ENCODE measurements around the gene RPTOR.
"Not testable (repeated sequence)": the region's sequence is repeated elsewhere in the genome, so short reads cannot be mapped to it uniquely, and the experiment has no call there.

Gene RPTOR

DNA sequence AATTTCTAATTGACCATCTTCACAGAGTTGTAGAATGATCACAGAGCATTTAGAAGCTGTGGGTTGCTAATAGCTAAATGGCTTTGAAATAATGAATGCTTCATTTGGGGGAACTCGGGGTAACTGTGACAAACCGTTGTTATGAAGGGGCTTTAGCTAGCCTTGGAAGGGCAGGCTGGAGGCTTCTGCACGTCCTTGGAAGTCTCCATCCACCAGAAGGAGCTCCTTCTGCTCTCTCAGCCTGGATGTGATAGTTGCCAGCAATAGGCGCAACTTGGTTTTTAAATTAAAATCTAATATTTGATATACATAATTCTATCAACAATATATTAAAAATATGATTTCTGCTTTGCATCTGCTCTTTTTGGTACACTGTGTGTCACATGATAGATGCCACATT is 200.5 kb downstream of the RPTOR start:
- no peak for DNase-seq (ENCODE audit: low read depth)

DNA sequence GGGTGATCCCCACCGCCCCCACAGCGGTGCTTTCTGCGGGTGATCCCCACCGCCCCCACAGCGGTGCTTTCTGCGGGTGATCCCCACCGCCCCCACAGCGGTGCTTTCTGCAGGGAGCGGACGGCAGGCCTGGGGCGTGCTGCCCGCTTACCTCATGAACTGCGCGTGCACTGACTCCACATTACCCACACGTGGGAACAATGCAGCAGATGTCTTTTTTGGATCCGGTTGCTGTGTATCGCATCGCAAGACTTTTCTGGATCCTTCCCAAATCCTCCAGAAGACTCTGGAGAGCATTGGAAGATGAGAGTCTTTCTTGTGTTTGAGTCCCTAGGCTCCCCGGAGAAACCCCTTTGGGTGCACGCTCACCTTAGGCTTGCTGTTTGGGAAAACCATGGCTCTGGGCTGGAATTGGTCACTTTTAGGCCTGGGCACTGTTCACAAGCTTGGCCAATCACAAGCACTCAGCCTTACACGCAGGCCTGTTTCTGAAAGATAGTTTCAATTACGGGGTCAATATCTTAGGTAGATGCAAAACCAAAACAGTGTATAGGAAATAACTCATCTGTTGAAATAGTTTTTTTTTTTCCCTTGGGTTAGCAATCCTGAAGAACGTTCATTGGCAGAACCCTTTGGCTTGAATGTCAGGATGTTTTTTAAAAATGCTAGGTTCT is 201.8 kb downstream of the RPTOR start:
- no peak for DNase-seq (ENCODE audit: low read depth)

DNA sequence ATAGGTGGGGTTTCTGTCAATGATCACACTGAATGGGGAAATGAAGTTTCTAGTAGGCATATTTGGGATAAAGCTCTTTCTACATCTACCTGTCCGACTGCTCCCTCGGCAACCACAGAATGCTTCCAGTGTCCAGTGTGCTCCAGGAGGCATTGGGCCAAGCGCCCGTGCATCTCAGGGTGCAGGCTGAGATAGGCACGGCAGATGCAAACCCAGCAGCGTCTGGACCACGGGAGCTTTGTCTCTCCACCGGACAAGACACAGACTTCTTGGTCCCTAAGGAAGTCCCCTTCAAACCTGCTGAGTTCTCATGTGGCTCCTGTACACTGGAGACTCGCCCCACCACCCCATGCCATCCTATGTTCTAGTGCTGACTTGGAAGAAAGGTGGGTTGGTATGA is 202.8 kb downstream of the RPTOR start:
- no peak for DNase-seq (ENCODE audit: low read depth)

DNA sequence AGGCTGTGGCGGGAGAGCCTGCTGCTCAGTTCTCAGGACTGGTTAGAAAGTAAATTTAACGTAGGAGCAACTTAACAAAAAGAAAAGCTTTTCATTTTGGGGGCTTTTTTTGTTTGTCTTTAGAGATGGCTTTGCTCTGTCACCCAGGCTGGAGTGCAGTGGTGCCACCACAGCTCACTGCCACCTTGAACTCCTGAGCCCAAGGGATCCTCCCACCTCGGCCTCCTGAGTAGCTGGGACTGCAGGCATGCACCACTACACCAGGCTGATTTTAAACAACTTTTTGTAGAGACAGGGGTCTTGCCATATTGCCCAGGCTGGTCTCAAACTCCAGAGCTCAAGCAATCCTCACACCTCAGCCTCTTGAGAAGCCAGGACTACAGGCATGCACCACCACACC is 205.0 kb downstream of the RPTOR start:
- no peak for DNase-seq (ENCODE audit: low read depth)

DNA sequence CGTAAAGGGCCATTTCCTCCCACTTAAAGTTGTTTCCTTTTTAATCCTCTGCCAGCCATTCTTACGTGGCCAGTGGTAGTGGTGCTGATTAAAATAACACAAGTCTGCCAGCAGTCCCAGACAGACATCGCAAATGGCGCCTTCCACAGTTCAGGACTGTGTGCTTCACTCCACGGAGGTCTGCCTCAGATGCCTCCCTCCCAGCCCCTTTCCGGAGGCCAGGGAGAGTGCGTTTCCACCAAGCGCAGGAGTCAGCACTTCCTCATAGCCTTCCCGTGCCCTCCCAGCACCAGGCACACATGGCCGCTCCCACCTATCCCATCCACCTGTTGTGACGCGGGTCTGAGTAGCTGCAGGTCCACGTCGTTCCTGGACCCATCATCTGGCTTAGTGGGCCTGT is 205.6 kb downstream of the RPTOR start:
- no peak for DNase-seq (ENCODE audit: low read depth)

DNA sequence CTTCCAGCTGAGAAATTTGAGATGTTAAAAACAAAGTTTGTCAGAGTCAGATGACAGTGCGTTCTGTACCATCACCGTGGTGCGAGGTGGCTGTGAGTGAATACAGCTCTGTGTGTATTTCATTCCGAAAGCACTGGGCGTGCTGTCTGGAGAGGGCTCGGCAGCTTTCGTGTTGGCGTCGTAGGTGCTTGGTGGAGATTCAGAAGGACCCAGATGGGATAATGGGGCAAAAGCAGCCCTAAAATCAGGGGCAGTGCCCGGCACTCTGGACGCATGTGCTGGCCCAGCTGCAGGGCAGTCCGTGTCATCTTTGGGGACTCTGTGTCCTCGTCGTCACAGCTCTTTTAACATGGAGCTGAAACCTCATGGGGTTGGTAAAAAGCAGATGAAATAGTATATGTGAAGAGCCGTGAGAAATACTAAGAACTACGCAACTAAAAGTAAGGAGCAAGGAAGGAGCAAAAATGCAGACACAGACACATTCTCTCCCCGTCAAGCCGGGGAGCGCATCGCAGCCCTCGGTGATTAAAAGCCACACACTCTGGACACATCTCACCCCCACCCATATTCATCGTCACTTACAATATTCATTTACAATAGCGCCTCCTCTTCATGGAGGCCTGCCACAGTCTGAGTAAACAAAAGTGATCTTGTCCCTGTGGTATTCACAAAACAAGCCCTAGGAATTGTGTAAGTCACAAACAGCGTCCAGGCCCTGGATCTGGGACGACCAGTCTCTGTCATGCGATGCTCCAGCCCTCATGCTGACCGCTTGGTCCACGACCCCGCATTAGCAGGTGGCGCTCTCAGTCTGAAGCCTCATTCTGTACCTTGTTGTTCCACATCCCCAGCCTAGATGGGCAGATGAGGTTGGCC is 206.7 kb downstream of the RPTOR start:
- DNase-seq (ENCODE audit: low read depth) = no peak

DNA sequence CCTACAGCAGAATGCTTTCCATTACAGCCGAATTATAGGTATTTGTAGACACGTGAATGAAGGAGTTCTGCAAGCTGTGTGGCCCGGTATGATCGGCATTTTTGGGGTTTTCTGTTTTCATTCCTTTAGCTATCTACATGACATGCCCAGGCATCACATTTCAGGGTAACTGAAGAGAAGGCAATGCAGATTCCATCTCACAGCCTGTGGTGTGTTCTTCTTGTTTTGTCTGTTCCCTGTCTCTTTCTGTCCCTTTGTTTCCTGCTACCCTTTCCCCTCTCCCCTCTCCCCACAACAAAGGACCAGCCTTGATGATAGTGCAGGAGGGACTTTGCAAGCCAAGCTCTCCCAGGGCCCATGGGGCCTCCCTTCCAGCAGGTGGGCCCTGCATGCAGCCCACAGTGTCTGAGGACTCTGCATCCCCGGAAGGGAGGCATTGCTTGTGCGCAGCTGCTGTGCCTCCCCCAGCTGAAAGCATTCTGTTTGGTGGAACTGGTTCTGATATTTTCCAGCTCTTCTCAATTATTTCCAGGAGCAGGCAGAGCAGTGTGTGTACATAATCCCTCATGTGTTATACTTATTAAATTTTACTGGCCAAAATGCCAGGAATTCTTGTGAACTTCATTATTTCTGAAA is 207.4 kb downstream of the RPTOR start:
- DNase-seq (ENCODE audit: low read depth) = no peak

DNA sequence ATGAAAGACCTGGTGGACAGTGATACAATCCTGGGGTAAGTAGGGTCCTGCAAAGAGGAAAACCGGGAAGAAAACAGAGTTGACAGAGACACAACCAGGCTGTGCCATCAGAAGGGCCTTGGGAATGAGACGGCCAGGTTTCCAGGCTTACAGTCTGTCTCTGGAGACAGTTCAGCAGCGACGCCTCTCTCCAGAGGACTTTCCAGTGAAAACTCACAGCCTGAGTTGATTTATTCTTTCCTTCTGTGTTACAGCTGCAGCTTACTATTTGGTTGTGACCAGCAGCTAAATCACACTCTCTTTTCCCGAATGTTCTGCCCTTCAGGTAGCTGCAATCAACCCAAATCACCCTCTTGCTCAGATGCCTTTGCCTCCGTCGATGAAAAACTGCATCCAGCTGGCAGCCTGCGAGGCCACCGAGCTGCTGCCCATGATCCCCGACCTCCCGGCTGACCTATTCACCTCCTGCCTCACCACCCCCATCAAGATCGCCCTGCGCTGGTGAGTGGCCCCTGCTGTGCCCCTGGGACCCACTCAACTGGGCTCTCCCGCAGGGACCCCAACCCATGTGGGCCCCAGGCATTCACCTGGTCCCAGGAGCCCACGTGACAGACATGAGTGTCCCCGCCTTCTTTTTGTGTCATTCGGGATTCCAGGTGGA is 209.2 kb downstream of the RPTOR start:
- DNase-seq (ENCODE audit: low read depth) = no peak

DNA sequence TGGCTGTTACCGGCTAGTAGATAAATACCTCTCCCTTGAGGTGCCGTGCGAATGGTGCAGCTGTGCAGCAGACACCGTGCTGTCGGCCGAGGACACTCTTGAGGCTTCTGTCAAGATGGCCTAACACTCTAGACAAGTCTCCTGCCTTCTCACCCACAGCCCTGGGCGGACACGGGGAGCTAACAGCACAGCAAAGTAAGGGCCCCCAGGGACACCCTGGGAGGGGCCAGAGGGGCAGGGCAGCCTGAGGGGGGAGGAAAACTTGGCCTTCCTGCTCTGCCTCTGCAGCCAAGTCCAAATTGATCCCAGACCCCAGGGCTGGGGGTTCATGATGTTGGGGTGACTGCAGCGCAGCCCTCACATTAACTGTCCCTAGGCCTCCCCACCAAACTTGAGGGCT is 210.2 kb downstream of the RPTOR start:
- DNase-seq (ENCODE audit: low read depth) = no peak

DNA sequence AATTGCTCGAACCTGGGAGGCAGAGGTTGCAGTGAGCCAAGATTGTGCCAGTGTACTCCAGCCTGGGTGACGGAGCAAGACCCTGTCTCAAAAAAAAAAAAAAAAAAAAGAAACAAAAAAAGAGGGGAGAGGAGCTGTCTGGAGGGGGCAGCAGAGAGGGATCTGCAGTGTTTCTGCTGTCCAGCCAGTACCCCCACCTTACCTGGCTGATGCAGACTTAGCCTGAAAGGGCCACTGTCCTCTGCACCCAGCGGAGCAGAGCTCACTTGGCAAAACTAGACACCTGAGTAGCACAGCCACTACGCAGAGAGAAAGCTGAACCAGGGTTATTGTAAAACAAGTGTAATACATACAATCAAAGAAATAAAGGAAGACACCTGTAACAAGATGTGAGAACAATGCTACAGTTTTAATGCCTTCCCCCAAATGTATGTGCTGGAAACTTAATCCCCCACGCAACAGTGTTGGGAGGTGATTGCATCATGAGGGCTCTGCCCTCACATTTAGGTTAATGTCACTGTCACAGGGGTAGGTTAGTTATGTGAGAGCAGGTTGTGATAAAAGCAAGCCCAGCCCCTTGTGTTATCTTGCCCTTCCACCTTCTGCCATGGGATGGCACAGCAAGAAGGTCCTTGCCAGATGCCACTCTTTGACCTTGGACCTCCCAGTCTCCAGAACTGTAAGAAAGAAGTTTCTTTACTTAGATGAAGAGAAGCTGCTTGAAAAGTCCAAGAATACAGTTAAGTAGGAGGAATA is 211.2 kb downstream of the RPTOR start:
- DNase-seq (ENCODE audit: low read depth) = no peak

DNA sequence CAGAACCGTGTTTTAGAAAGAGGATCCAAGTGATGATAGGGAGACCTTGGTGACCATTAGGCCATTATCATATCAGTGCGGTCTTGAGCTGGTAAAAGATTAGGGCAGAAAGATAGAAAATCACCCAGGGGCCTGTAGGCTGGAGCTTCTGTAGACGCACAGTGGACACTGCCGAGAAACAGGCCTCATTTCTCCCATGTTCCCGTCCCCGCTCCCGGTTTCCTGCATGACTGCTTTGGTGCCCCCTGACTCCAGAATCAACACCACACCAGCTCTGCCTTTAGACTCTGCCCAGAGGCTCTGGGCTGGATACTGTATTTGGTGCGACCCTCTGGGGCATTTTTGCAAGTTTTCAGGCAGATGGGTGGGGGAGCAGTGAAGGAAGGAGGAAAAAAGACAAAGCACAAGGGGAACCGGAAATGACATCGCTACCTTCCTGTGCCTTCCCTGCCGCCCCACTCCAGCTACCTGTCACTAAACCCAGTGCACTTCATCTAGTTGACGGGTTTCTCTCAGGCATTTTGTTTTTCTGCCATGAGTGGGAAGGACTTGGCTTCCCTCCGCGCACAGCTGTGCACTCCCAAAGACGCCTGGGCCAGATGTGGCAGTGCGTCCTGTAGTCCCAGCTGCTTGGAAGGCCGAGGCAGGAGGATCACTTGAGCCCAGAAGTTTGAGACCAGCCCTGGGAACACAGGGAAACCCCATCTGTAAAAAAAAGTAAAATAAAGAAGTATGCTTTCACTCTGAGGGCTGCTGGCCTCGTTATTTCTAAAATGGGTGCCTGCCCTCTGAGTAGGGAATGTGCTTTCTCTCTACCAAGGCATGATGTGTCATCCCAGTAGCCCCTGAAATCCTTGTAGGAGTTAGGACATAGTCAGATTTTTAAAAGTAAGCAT is 214.1 kb downstream of the RPTOR start:
- DNase-seq (ENCODE audit: low read depth) = no peak

DNA sequence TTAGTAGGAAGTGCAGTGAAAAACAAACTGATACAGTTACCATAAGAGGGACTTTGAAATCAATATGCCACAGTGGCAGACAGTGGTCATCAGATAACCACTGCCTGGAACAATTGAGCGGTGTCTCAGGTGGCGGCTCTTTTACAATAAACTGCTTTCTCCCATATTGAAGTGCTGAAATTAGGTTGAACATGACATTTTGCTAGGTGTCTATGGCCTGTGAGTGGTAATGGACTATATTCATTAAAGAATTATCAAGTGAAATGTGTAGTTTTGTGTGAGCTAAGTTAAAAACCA is 214.7 kb downstream of the RPTOR start:
- DNase-seq (ENCODE audit: low read depth) = no peak

DNA sequence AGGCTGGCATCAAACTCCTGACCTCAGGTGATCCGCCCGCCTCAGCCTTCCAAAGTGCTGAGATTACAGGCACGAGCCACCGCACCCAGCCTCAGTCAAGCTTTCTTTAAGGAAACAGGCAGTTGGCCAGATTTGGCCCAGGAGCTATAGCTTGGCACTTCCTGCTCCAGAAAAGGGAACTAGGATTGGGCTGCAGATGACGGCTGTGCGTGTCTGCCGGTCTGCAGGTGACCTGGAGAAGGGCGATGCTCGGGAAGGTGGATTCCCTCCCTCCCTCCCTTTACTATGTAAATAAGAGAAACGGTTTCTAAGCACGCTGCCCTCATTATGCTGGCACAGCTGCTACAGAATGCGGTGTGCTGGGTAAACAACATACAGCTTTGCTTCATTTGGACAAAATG is 215.9 kb downstream of the RPTOR start:
- no peak for DNase-seq (ENCODE audit: low read depth)

DNA sequence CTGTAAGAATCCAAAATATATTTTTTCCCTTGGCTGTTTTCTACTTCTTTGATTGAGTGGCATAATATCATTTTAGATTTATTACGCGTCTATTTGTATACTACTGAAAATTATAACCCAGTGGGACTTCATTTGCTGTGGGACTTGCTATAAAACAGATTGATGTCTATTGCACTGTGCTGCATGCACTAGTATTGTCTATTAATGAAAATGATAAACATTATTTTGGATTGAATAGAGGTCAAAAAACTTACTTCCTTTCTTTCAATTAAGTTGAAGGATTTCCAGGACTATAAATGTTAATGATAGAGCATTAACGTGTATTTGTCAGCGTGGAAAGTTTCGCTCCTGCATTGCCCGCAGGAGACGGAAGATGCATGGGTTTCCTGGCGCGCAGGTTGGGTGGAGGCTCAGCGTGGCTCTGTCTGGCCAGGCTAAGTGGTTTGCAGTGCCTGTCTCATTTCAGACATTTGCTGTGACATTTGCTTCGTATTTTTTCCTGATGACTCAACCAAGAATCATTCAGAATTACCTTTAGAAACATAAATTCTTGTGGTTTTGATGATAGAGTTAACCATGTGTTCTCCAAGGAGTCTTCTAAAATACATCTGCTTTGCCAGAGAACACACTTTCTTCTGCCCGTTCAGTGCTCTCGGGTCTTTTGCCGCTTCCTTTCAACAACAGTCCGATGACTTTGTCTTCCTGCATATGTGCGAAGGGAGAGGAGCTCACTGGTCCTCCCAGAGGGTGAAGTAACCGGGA is 216.7 kb downstream of the RPTOR start:
- DNase-seq (ENCODE audit: low read depth) = peak; percentile 59

DNA sequence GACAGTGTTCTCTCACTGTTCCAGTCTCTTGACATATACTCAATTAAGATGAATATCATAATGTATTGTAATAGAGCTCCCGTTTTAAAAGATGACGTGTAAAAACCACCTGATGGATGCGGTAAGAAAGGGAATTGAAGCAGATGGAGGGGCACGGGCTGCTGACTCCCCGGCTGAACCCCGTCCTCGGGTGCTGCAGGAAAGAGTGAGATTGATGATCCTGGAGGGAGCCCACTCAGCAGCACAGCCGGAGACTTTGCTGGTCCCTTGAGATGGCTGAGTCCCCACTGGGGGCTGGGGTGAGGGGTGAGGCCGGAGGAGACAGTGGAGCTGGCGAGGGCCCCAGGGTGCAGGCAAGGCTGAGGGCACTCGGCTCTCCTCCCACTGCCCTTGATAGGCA is 217.4 kb downstream of the RPTOR start:
- no peak for DNase-seq (ENCODE audit: low read depth)

DNA sequence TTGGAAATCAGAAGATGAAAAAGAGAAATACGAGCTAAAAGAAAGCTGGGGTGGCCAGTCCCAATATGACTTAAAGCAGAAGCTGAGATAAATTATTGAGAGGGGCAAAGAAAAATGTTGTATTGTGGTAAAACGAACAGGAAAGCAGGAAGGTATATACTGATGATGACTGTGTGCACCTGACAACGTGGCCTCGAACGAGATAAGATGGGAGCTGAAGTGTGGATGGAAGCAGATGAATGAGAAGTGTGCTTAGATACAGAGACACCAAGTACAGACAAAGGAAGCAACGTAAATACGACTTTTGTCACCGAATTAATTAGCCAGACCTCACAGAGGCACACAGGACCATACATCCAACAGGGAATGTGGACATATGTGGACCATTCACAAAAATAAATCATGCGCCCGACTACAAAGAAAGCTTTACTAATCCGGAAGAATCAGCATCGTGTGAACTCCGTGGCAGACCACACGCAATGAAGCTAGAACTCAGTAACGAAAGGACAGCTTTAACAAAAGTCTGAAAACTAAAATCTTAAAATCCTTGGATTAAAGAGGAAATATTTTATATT is 218.7 kb downstream of the RPTOR start:
- no peak for DNase-seq (ENCODE audit: low read depth)

DNA sequence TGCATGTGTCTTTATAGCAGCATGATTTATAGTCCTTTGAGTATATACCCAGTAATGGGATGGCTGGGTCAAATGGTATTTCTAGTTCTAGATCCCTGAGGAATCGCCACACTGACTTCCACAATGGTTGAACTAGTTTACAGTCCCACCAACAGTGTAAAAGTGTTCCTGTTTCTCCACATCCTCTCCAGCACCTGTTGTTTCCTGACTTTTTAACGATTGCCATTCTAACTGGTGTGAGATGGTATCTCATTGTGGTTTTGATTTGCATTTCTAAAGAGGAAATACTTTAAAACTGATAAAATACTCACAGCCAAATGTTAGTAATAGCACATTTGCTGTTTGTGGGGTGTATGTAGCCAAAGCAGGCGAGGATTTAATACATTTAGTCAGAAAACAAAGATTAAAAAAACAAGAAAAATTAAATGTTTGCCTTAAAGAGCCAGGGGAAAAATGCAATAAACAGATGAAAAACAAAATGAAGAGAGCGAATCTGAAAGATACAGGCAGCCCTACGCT is 220.0 kb downstream of the RPTOR start:
- not testable (repeated sequence) for DNase-seq (ENCODE audit: low read depth)

DNA sequence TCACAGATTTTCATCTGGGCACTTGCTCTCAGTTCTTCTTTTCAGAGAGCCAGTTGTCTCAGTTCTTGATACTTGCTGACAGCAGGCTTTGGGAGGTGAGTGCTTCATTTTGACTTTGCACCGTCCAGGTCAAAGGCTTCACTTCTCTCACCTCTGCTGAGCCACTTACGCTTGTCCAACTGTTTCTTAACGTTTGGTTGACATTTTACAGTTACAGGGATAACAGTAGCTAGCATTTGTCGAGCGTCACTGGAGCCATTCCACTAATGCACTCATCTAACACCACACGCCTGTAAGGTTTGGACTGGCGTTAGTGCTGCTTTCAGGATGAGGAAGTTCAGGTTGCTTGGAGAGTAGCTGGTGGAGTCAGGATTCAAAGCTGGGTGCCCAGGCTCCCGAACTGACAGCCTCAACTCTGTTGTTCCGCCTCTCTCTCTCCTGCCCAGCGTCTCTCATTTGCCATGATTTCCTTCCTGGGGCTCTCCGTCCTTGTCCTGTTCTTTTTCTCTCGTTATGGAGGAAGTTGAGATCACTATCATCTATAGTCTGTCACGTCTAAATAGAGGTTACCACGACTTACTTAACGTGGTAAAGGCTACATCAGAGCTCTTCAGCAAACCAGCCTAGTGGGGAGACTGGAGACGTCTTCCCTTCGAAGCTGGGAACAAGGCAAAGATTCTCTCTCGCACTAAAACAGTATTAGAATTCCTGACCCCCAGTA is 220.8 kb downstream of the RPTOR start:
- DNase-seq (ENCODE audit: low read depth) = no peak

DNA sequence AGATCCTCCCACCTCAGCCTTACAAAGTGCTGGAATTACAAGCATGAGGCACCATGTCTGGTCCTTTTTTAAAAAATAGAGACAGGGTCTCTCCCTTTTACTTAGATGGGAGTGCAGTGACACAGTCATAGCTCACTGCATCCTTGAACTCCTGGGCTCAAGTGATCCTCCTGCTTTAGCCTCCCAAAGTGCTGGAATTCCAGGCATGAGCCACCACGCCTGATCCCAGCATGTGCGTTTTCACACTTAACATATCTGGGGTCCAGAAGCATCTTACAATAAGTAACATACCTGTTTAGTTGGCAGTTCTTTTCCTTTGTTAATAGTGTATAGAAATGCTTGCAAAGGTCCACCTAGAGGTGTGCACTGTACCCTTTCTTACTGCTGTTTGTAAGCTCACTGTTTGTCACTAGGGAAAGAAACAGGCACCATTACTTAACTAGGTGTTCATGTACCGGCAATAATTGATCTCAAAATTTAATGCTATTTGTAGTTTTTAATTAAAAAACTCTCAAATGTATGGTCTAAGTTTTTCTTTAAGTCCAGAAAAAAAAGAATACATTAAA is 221.7 kb downstream of the RPTOR start:
- no peak for DNase-seq (ENCODE audit: low read depth)

Measured in stimulated activated CD8-positive, alpha-beta memory T cell treated with anti-CD3 and anti-CD28 coated beads, Interleukin-12 subunit alpha, Interleukin-12 subunit beta, amount 100 ng/mL, for 1 hour (primary cell).